ENCODE data around the gene TSC22D2.

TSC22D2 gene

GRCh38 chr3:150363420-150363819, 44.7 kb upstream of the TSC22D2 start:
- no peak for TF ChIP-seq CTCF (IDR thresholded peaks at IDR 0.05; ENCODE audit: poor library complexity, severe bottlenecking)
- H3K4me1 ChIP-seq (ENCODE audit: insufficient read depth, poor library complexity, severe bottlenecking): peaks cover 22% of the 10 kb centered on the region
- DNase-seq (ENCODE audit: low spot score): no peak
- H3K27ac ChIP-seq (ENCODE audit: poor library complexity, severe bottlenecking): peak overlapping the region; percentile 68
- no peaks in the 10 kb centered on the region for H3K9me3 ChIP-seq (ENCODE audit: severe bottlenecking)
- no peak for ATAC-seq (ENCODE audit: low read depth)
- no peak overlapping the region for H3K4me3 ChIP-seq (ENCODE audit: severe bottlenecking)
- no peaks in the 10 kb centered on the region for H3K27me3 ChIP-seq (ENCODE audit: insufficient read depth, poor library complexity, severe bottlenecking)
- no peaks in the 10 kb centered on the region for H3K36me3 ChIP-seq (ENCODE audit: low read depth)

DNA sequence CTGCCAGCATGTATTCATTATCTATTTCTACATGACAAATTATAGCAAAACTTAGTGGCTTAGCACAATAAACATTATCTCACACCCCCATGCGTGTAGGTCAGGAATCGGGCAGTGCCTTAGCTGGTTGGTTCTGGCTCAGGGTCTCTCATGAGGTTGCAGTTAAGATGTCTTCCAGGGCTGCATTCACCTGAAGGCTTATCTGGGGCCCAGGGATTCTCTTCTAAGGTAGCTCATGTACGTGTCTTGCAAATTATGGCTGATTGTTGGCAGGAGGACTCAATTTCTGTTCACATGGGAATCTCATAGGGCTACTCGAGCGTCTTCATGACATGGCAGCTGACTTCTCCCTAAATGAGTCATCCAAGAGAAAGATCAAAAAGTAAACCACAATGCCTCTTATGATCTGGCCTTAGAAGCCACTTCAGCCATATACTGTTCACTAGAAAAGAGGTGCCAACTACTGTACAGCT, 42.9 kb upstream of the TSC22D2 start:
- no peaks in the 10 kb centered on the region for H3K36me3 ChIP-seq (ENCODE audit: low read depth)
- ATAC-seq (ENCODE audit: low read depth) (no peak), DNase-seq (ENCODE audit: low spot score) (no peak)
- no peaks in the 10 kb centered on the region for H3K27me3 ChIP-seq (ENCODE audit: insufficient read depth, poor library complexity, severe bottlenecking)
- no peak overlapping the region for H3K4me3 ChIP-seq (ENCODE audit: severe bottlenecking)
- no peak for TF ChIP-seq CTCF (IDR thresholded peaks at IDR 0.05; ENCODE audit: poor library complexity, severe bottlenecking)
- H3K9me3 ChIP-seq (ENCODE audit: severe bottlenecking): no peaks in the 10 kb centered on the region
- peaks cover 34% of the 10 kb centered on the region for H3K4me1 ChIP-seq (ENCODE audit: insufficient read depth, poor library complexity, severe bottlenecking)
- H3K27ac ChIP-seq (ENCODE audit: poor library complexity, severe bottlenecking): peak overlapping the region; percentile 26

- Histone ChIP-seq H3K36me3 (ENCODE audit: low read depth) (no peaks in the 10 kb centered on the region), H3K4me1 (ENCODE audit: insufficient read depth, poor library complexity, severe bottlenecking) (peaks cover 41% of the 10 kb centered on the region), H3K9me3 (ENCODE audit: severe bottlenecking) (no peaks in the 10 kb centered on the region), H3K27ac (ENCODE audit: poor library complexity, severe bottlenecking) (no peak overlapping the region), H3K4me3 (ENCODE audit: severe bottlenecking) (no peak overlapping the region), H3K27me3 (ENCODE audit: insufficient read depth, poor library complexity, severe bottlenecking) (no peaks in the 10 kb centered on the region)
- TF ChIP-seq CTCF (IDR thresholded peaks at IDR 0.05; ENCODE audit: poor library complexity, severe bottlenecking): no peak
- ATAC-seq (ENCODE audit: low read depth) (no peak), DNase-seq (ENCODE audit: low spot score) (no peak)
These were observed 40.3 kb upstream of the TSC22D2 start for GRCh38 chr3:150367757-150368156.

GRCh38 chr3:150370122-150370602, 37.9 kb upstream of the TSC22D2 start:
- H3K36me3 ChIP-seq (ENCODE audit: low read depth): no peaks in the 10 kb centered on the region
- H3K9me3 ChIP-seq (ENCODE audit: severe bottlenecking): no peaks in the 10 kb centered on the region
- TF ChIP-seq CTCF (IDR thresholded peaks at IDR 0.05; ENCODE audit: poor library complexity, severe bottlenecking): peak; percentile 48
- H3K4me1 ChIP-seq (ENCODE audit: insufficient read depth, poor library complexity, severe bottlenecking): peaks cover 48% of the 10 kb centered on the region
- peak overlapping the region; percentile 98 for H3K27ac ChIP-seq (ENCODE audit: poor library complexity, severe bottlenecking)
- DNase-seq (ENCODE audit: low spot score): peak; percentile 92
- peak; percentile 79 for ATAC-seq (ENCODE audit: low read depth)
- H3K27me3 ChIP-seq (ENCODE audit: insufficient read depth, poor library complexity, severe bottlenecking): no peaks in the 10 kb centered on the region
- H3K4me3 ChIP-seq (ENCODE audit: severe bottlenecking): peak overlapping the region; percentile 32

- peak overlapping the region; percentile 98 for H3K27ac ChIP-seq (ENCODE audit: poor library complexity, severe bottlenecking)
- no peak for TF ChIP-seq CTCF (IDR thresholded peaks at IDR 0.05; ENCODE audit: poor library complexity, severe bottlenecking)
- H3K9me3 ChIP-seq (ENCODE audit: severe bottlenecking): no peaks in the 10 kb centered on the region
- ATAC-seq (ENCODE audit: low read depth) (0 out of 3 replicates have a peak, but pooled peaks have one; percentile 13), DNase-seq (ENCODE audit: low spot score) (no peak)
- no peaks in the 10 kb centered on the region for H3K27me3 ChIP-seq (ENCODE audit: insufficient read depth, poor library complexity, severe bottlenecking)
- no peaks in the 10 kb centered on the region for H3K36me3 ChIP-seq (ENCODE audit: low read depth)
- peaks cover 48% of the 10 kb centered on the region for H3K4me1 ChIP-seq (ENCODE audit: insufficient read depth, poor library complexity, severe bottlenecking)
- peak overlapping the region; percentile 32 for H3K4me3 ChIP-seq (ENCODE audit: severe bottlenecking)
These were observed 37.1 kb upstream of the TSC22D2 start for GRCh38 chr3:150370999-150371398.
